HG02759 (cell line): Measurements from ENCODE around the gene OSBPL5.

ENCODE experiments used
- ATAC-seq: cut with Tn5 transposase; IDR thresholded peaks from one replicate; pipeline ENCODE4 v1.9.1; 2021; ENCODE audit warnings: mild to moderate bottlenecking, moderate library complexity; ENCODE audit not compliant: unreplicated experiment

The OSBPL5 gene

DNA sequence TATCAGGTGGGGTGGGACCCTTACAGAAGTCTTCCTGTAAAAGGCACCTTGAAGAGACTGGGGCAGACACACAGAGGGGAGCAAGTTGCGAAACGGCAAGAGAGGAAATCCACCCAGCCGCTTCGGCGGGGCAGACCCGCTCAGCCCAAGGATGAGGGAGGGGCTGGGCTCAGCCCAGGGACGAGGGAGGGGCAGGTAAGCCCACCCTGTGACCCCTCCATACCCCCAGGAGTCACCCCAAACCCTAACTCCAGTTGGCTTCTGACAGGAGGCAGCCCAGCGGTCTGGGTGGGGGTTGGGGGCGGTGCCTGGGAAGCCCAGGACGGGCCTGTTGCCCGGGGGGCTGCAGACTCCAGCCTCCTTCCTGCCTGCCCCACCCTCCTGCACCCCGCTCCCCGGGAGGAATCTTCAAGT is 965 bp downstream of the OSBPL5 start:
- no peak for ATAC-seq

GRCh38 chr11:3163241-3163981 is 1.7 kb downstream of the OSBPL5 start:
- no peak for ATAC-seq

GRCh38 chr11:3162410-3163240 is 2.5 kb downstream of the OSBPL5 start:
- no peak for ATAC-seq

DNA sequence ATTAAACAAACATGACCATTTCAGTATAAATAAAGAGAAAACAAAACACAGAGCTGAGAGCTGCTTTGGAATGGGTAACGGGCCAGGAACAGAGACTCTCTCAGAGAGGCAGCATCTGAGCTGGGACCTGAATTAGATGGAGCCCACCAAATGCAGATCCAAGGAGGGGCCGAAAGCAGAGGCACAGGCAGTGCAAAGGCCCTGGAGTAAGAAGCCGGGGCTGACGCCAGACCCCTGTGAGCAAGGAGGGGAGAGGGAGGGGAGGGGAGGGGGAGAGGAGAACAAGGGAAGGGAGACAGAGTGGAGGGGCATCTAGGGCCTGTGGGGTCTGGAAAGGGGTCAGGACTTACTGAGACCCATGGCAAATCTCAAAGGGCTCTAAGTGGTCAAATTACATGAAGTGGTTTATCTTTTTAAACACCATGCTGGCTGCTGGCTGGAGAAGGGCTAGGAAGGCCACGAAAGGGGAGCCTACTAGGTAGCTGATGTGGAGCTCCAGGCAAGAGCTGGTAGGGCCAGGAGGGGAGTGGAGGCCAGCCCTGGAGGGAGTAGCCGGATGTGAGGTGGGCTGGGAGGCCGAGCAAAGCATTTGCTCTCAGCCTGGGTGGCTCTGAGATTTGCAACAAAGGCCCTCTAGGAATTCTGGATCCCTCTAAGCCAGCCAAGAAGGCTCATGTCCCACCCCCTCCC is 3.2 kb downstream of the OSBPL5 start:
- no peak for ATAC-seq

- ATAC-seq: no peak
Observed at GRCh38 chr11:3161309-3161708, 3.8 kb downstream of the OSBPL5 start.

GRCh38 chr11:3160252-3161031 is 4.7 kb downstream of the OSBPL5 start:
- ATAC-seq: no peak

DNA sequence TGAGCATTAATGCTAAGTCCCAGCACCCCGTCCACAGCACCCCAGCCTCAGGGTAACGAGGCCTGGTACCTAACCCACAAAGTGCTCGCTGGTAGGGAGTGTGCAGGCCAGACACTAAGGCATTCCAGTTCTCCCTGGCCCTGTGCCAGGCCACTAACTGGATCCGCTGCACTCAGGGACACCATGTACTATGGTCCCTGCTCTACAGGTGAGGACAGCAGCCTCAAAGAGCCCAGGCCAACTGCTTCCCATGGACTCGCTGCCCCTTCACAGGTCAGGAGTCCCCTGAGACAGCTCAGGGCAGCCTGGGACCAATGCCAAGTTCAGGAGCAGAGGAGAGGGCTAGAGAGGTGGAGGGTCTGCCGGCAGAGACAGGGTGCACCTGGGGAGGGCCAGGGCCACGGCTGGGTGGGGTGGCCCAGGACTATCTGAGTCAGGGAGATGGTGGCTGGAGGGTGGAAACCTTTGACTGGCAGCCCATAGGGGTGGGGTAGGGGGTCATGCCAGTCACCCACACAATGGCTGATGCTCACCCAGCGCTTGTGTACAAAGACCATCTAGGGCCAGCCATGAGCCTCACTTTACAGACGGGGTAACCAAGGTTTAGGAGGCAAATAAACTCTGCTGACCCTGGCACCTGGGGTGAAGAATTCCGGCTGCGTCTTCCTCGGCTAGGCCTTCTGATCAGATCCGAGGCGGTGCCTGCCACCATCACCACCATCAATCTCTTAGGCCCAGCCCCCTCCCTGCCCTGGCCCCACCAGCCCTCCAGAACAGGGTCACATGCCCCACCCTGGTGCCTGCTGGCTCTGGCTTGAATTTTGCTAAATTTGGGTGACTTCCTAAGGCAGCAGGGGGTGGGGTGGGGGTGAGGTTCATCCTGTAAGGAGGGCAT is 5.6 kb downstream of the OSBPL5 start:
- ATAC-seq: no peak

- ATAC-seq: no peak
Observed at GRCh38 chr11:3158821-3159220, 6.3 kb downstream of the OSBPL5 start.

- no peak for ATAC-seq
Observed at GRCh38 chr11:3158131-3158591, 6.9 kb downstream of the OSBPL5 start.

- no peak for ATAC-seq
Observed at GRCh38 chr11:3157381-3158130, 7.6 kb downstream of the OSBPL5 start.

GRCh38 chr11:3156661-3157311 is 8.3 kb downstream of the OSBPL5 start:
- no peak for ATAC-seq

GRCh38 chr11:3156282-3156660 is 8.8 kb downstream of the OSBPL5 start:
- ATAC-seq: no peak

GRCh38 chr11:3155691-3156258 is 9.3 kb downstream of the OSBPL5 start:
- no peak for ATAC-seq

- no peak for ATAC-seq
Observed at GRCh38 chr11:3155216-3155615, 9.9 kb downstream of the OSBPL5 start.

- no peak for ATAC-seq
Observed at GRCh38 chr11:3154001-3154599, 11.0 kb downstream of the OSBPL5 start.

DNA sequence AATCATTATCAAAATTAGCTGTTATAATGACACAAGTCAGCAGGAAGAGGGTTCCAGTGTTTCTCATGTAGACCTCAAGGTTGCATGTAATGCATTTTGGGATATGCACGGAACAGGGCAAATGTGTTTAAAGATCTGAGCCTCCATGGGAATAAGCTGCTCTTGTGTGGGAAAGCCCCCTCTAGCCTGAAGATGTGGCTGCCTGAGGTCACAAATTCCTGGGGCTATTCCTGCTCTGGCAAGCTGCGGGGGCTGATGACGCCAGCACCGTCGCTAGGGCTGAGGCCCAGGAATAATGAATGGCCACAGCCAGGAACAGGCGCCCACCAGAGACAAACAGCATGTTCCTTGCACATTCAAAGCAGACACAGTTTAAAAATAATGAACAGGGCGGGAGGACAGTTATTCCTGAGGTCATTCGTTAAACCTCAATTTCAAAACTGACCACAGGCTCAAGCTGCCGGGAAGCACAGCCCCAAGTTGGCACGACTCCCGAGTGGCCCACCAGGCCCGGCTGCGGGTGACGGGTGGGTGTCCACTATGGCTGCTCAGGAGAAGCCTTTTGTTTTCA is 11.7 kb downstream of the OSBPL5 start:
- ATAC-seq: no peak

- ATAC-seq: no peak
Observed at GRCh38 chr11:3152471-3153110, 12.5 kb downstream of the OSBPL5 start.
